ENCODE data around the gene TTR.

- TF ChIP-seq CTCF (IDR thresholded peaks at IDR 0.05) (no peak), POLR2A (IDR thresholded peaks at IDR 0.05) (no peak)
Measured at GRCh38 chr18:31647127-31647753, 55.6 kb downstream of the TTR start.
